HCT116 (cell line): ENCODE data around the gene FHOD3. TPM values are rescaled to one million over a fixed set of nuclear protein-coding genes. Genes with fewer than 3 reads are reported as not detected.

ENCODE experiments used
- ATAC-seq: fragments of 200-7000 bp; cut with Tn5 transposase; 2 replicates; pipeline ENCODE4 v1.9.1; 2020; ENCODE audit warnings: mild to moderate bottlenecking, moderate library complexity
- BruUV-seq: library from RNA; stranded (reverse); fragments of 400-500 nt; replicated peaks from 2 replicates; lab custom pipeline; 2021; lab: Mats Ljungman, UMichigan
- CTCF ChIA-PET: fragments of 300-600 bp; sonication (Branson Sonifier 250); formaldehyde crosslinking; loops from one replicate; lab custom pipeline; 2021; ENCODE audit warnings: antibody characterized with exemption; lab: Charles Lee
- POLR2A ChIA-PET: fragments of 300-600, 350-600 bp; sonication (Branson Sonifier 250); formaldehyde crosslinking; loops from one replicate; lab custom pipeline; 2021; ENCODE audit warnings: antibody characterized with exemption; lab: Charles Lee
- RAD21 ChIA-PET, 2 experiments: fragments of 300-600 bp; sonication (Branson Sonifier 250); formaldehyde crosslinking; loops; one replicate each; lab custom pipeline; 2023; ENCODE audit warnings: low total read pairs in 2 of 2; ENCODE audit not compliant: uncharacterized antibody in 2 of 2, unreplicated experiment in 2 of 2, low non-redundant PET in 1 of 2; lab: Charles Lee
- DNase-seq: peaks from one replicate; pipeline ENCODE4 v3.0.0-alpha.2; 2010; ENCODE audit warnings: low read depth, low spot score
- H2AFZ ChIP-seq: fragments of 200-600 bp; shearing (Covaris generic), sonication (generic); 2 replicates; pipeline ENCODE4 v1.6.1; 2017; ENCODE audit warnings: low read depth, mixed run types, mixed read lengths, antibody characterized with exemption, low read length; ENCODE audit not compliant: poor library complexity, severe bottlenecking
- H3K27ac ChIP-seq: 2 replicates; pipeline ENCODE4 v1.5.1; 2012; ENCODE audit warnings: low read depth, low read length
- H3K27me3 ChIP-seq: fragments of 200-600 bp; sonication (generic); 2 replicates; pipeline ENCODE4 v1.6.1; 2016; ENCODE audit warnings: mixed run types, low read length, mixed read lengths; ENCODE audit not compliant: insufficient read depth
- H3K36me3 ChIP-seq, 2 experiments: fragments of 200-500 bp in 1 of 2; fragments of 200-600 bp in 1 of 2; sonication (Bioruptor generic) in 1 of 2; sonication (generic) in 1 of 2; 2 replicates each; pipeline versions ENCODE4 v1.5.1 to v1.6.1; 2014 to 2016; ENCODE audit warnings: low read length in 2 of 2, inconsistent platforms in 1 of 2, mixed read lengths in 1 of 2, mixed run types in 1 of 2; ENCODE audit not compliant: insufficient read depth in 2 of 2, control insufficient read depth in 1 of 2
- H3K4me1 ChIP-seq, 2 experiments: fragments of 200-600 bp in 1 of 2; sonication (generic) in 1 of 2; 2 replicates each; pipeline versions ENCODE4 v1.5.1 to v1.6.1; 2012 to 2017; ENCODE audit warnings: low read length in 2 of 2, inconsistent platforms in 1 of 2, mild to moderate bottlenecking in 1 of 2, mixed read lengths in 1 of 2, mixed run types in 1 of 2, moderate library complexity in 1 of 2; ENCODE audit not compliant: insufficient read depth in 2 of 2, control insufficient read depth in 1 of 2
- H3K4me2 ChIP-seq: fragments of 200-600 bp; sonication (generic); 2 replicates; pipeline ENCODE4 v1.6.1; 2017; ENCODE audit warnings: mixed run types, low read length, mixed read lengths
- H3K4me3 ChIP-seq, 2 experiments: fragments of 200-600 bp in 1 of 2; sonication (generic) in 1 of 2; replicated peaks in 1 of 2; 2 replicates each; pipeline ENCODE4 v1.5.1; 2011 to 2016; ENCODE audit warnings: low read length in 2 of 2, control low read depth in 1 of 2, low read depth in 1 of 2, mild to moderate bottlenecking in 1 of 2, mixed read lengths in 1 of 2, mixed run types in 1 of 2
- H3K79me2 ChIP-seq: fragments of 200-600 bp; sonication (generic); 2 replicates; pipeline ENCODE4 v1.6.1; 2017; ENCODE audit warnings: mild to moderate bottlenecking, mixed run types, low read length, moderate library complexity, mixed read lengths; ENCODE audit not compliant: insufficient read depth
- H3K9ac ChIP-seq: fragments of 200-600 bp; sonication (generic); 2 replicates; pipeline ENCODE4 v1.6.1; 2016; ENCODE audit warnings: low read length, mixed read lengths
- H3K9me2 ChIP-seq: fragments of 200-600 bp; sonication (generic), shearing (Covaris generic); 2 replicates; pipeline ENCODE4 v1.6.1; 2017; ENCODE audit warnings: mixed run types, mild to moderate bottlenecking, moderate library complexity; ENCODE audit not compliant: insufficient read depth
- H3K9me3 ChIP-seq, 2 experiments: fragments of 200-500 bp in 1 of 2; fragments of 200-600 bp in 1 of 2; sonication (Bioruptor generic) in 1 of 2; sonication (generic) in 1 of 2; 2 replicates each; pipeline ENCODE4 v1.6.1; 2014 to 2017; ENCODE audit warnings: low read length in 2 of 2, mixed read lengths in 2 of 2, inconsistent platforms in 1 of 2, low read depth in 1 of 2, mild to moderate bottlenecking in 1 of 2, mixed run types in 1 of 2, moderate library complexity in 1 of 2; ENCODE audit not compliant: control insufficient read depth in 1 of 2, insufficient read depth in 1 of 2
- H4K20me1 ChIP-seq: fragments of 200-600 bp; sonication (generic), shearing (Covaris generic); 2 replicates; pipeline ENCODE4 v1.6.1; 2017; ENCODE audit warnings: mixed run types, mild to moderate bottlenecking, moderate library complexity; ENCODE audit not compliant: insufficient read depth
- ELF1 ChIP-seq: IDR thresholded peaks from 2 replicates; pipeline ENCODE4 v1.6.1; 2012; ENCODE audit warnings: low read depth, borderline replicate concordance
- EZH2 ChIP-seq: fragments of 200-600 bp; sonication (generic); IDR thresholded peaks from 2 replicates; pipeline ENCODE4 v1.6.1; 2017; ENCODE audit warnings: antibody characterized with exemption, mixed run types
- FOSL1 ChIP-seq: IDR thresholded peaks from 2 replicates; pipeline ENCODE4 v1.6.1; 2012; ENCODE audit warnings: low read depth
- MAX ChIP-seq: IDR thresholded peaks from 2 replicates; pipeline ENCODE4 v1.6.1; 2012
- POLR2AphosphoS5 ChIP-seq: IDR thresholded peaks from 2 replicates; pipeline ENCODE4 v1.6.1; 2011; ENCODE audit warnings: mild to moderate bottlenecking, low read depth, low read length, moderate library complexity
- RAD21 ChIP-seq: IDR thresholded peaks from 2 replicates; pipeline ENCODE4 v1.6.1; 2012; ENCODE audit warnings: low read depth, mild to moderate bottlenecking
- SP1 ChIP-seq: IDR thresholded peaks from 2 replicates; pipeline ENCODE4 v1.6.1; 2012; ENCODE audit warnings: low read depth
- SRF ChIP-seq: IDR thresholded peaks from 2 replicates; pipeline ENCODE4 v1.6.1; 2012; ENCODE audit warnings: low read depth
- ZNF274 ChIP-seq: fragments of 200-500 bp; sonication (Bioruptor generic); IDR thresholded peaks from 2 replicates; pipeline ENCODE4 v1.6.1; 2014; ENCODE audit warnings: mild to moderate bottlenecking, low read depth, low read length, inconsistent platforms
- intact Hi-C: fragments of 100-400 bp; cut with micrococcal nuclease; formaldehyde crosslinking; loops from 2 replicates; pipeline ENCODE4 v1.10.0; 2022
- total RNA-seq: library from RNA; stranded (reverse); gene quantifications from one replicate; pipeline ENCODE4 v1.2.1, GENCODE V29; 2021; ENCODE audit not compliant: unreplicated experiment

FHOD3 gene
- total RNA-seq, 1 experiment from 2014 or later: 4.0 TPM

GRCh38 chr18:36302676-36303075, 5.2 kb downstream of the FHOD3 start:
- TF ChIP-seq SRF (no peak), FOSL1 (no peak), SP1 (no peak), EZH2 (no peak), MAX (no peak), POLR2AphosphoS5 (no peak), RAD21 (no peak), ELF1 (no peak), ZNF274 (no peak)
- TF ChIP-seq, all 23 proteins: peak for 0
- no peaks in the 10 kb centered on the region for H3K79me2 ChIP-seq
- no peak overlapping the region for H2AFZ ChIP-seq
- no peak overlapping the region for H3K27ac ChIP-seq
- H3K4me1 ChIP-seq: peaks cover 0 to 3% of the 10 kb centered on the region in 2 experiments; a peak in 1 of 4 replicates
- H3K4me3 ChIP-seq: no peak overlapping the region
- BruUV-seq: no TSS peak
- POLR2A ChIA-PET: no interaction called here
- ATAC-seq: no peak
- no peaks in the 10 kb centered on the region for H4K20me1 ChIP-seq
- intact Hi-C loops: no loop called here
- H3K4me2 ChIP-seq: no peak overlapping the region
- H3K9me3 ChIP-seq: no peaks in the 10 kb centered on the region
- H3K36me3 ChIP-seq: no peaks in the 10 kb centered on the region
- no peak for DNase-seq
- H3K9me2 ChIP-seq: no peaks in the 10 kb centered on the region
- CTCF ChIA-PET: no interaction called here
- peaks cover 19% of the 10 kb centered on the region for H3K27me3 ChIP-seq
- no peak overlapping the region for H3K9ac ChIP-seq
- RAD21 ChIA-PET: no interaction called here

GRCh38 chr18:36303211-36303844, 5.8 kb downstream of the FHOD3 start:
- Histone ChIP-seq H2AFZ (no peak overlapping the region), H3K4me3 (no peak overlapping the region), H3K36me3 (no peaks in the 10 kb centered on the region), H3K9me2 (no peaks in the 10 kb centered on the region), H3K9ac (no peak overlapping the region), H3K27ac (no peak overlapping the region)
- ATAC-seq: no peak
- no peak for TF ChIP-seq MAX
- TF ChIP-seq, all 23 proteins: peak for 0
- peaks cover 2 to 4% of the 10 kb centered on the region in 2 experiments for H3K4me1 ChIP-seq
- POLR2A ChIA-PET: no interaction called here
- DNase-seq: no peak
- intact Hi-C loops: no loop called here
- RAD21 ChIA-PET: no interaction called here
- H3K9me3 ChIP-seq: no peaks in the 10 kb centered on the region
- H3K4me2 ChIP-seq: no peak overlapping the region
- no TSS peak for BruUV-seq
- CTCF ChIA-PET: no interaction called here
- H4K20me1 ChIP-seq: no peaks in the 10 kb centered on the region
- H3K79me2 ChIP-seq: no peaks in the 10 kb centered on the region
- H3K27me3 ChIP-seq: peaks cover 19% of the 10 kb centered on the region
